Heart left ventricle (tissue), 13 donors: ENCODE measurements around the gene PDE1A.

Experiments
- CTCF ChIP-seq, 12 donors: fragments of 200-600 bp; sonication (generic) in 4 of 12; IDR thresholded peaks; one replicate each; pipeline versions ENCODE4 v1.5.0 to v1.8.0; 2018 to 2022; ENCODE audit warnings: antibody characterized with exemption in 12 of 12, mild to moderate bottlenecking in 5 of 12
- POLR2A ChIP-seq, 2 donors: fragments of 450-650 bp; IDR thresholded peaks; one replicate each; pipeline ENCODE4 v1.6.1; 2017; ENCODE audit warnings: antibody characterized with exemption in 2 of 2, mild to moderate bottlenecking in 2 of 2, moderate library complexity in 2 of 2
- donor health status: ischemic (EF 13 %, LVEDD 7.1; RV severe dilation, severe dysfunction).
- donor health status: DM: no; HTN: yes; CAD: no.
- donor health status: DM: no; HTN: no; CAD: no.
- donor health status: ischemic (EF 25% LVEDD 6.9; RV normal size, moderate dysfunction).
- donor health status: ischemic (EF 25% LVEDD 5.7; RV mildly dilated, moderate dysfunction).
- donor health status: ischemic (EF 35%, LVEDD 5.7; RV mildly dilated, moderate dysfunction).
- donor health status: nonischemic (EF 11% LVEDD 7.7; RV severe dilation, severe dysfunction).
- donor health status: DM: yes; HTN: yes; CAD: no.
- donor health status: PGD.
- donor health status: ischemic (EF 29% LVEDD 5.4; RV normal size, mild dysfunction).
- donor health status: nonischemic (EF 23%, LVEDD 6.1; RV moderate dilation, normal function).

DNA sequence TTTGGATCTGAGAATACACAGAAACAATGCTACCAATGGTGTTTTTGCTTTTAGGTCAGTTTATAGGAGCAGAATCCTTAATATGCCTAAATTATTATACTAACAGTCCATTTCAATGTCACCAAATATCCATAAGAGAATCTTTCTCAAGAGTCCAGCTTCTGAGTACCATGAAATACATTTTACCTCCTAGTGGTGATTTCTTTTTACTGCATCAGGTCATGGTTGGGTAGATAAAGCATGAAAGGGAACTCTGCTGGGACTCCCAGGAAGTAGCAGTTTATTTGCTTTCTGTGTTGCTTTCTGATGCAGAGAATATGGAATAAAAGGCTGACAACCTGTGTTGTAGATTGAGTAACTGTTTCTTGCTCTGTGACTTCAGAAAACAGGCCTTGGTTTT, 325.6 kb downstream of the PDE1A start:
- TF ChIP-seq CTCF (IDR thresholded peaks at IDR 0.05) (peak in 1 of 12 donors; percentile 20), POLR2A (IDR thresholded peaks at IDR 0.05) (no peak)
